Thyroid gland (tissue), 4 donors: Measurements from ENCODE around the gene SAMD4A. TPM values are rescaled to one million over a fixed set of nuclear protein-coding genes. Genes with fewer than 3 reads are reported as not detected.

Experiments used
- DNase-seq, 2 donors: peaks; one replicate each; pipeline ENCODE4 v3.0.0-alpha.2; 2019
- H3K27ac ChIP-seq, 3 donors: fragments of 200-600 bp; sonication (generic); 1 replicate in 2 of 3; 2 replicates in 1 of 3; pipeline ENCODE4 v1.5.1; 2016 to 2019; ENCODE audit warnings: mild to moderate bottlenecking in 1 of 3, moderate library complexity in 1 of 3
- H3K27me3 ChIP-seq: fragments of 200-600 bp; sonication (generic); one replicate; pipeline ENCODE4 v1.5.1; 2019
- H3K36me3 ChIP-seq, 2 donors: fragments of 200-600 bp; sonication (generic); one replicate each; pipeline ENCODE4 v1.5.1; 2016 to 2019
- H3K4me1 ChIP-seq, 2 donors: fragments of 200-600 bp; sonication (generic); one replicate each; pipeline ENCODE4 v1.5.1; 2017 to 2019
- H3K4me3 ChIP-seq, 3 donors: fragments of 200-600 bp; sonication (generic); replicated peaks in 1 of 3; 1 replicate in 2 of 3; 2 replicates in 1 of 3; pipeline ENCODE4 v1.5.1; 2016; ENCODE audit warnings: mild to moderate bottlenecking in 1 of 3
- H3K9me3 ChIP-seq: fragments of 200-600 bp; sonication (generic); one replicate; pipeline ENCODE4 v1.5.1; 2017
- POLR2A ChIP-seq, 2 donors: fragments of 450-650 bp; IDR thresholded peaks; one replicate each; pipeline ENCODE4 v1.6.1; 2017; ENCODE audit warnings: antibody characterized with exemption in 2 of 2, mild to moderate bottlenecking in 2 of 2, moderate library complexity in 1 of 2
- whole genome bisulfite sequencing, 2 donors: methylation state at CpG; one replicate each; pipeline ENCODE4 v1.1.5; 2017; 5-methylcytosine and 5-hydroxymethylcytosine counted together
- intact Hi-C: fragments of 100-400 bp; cut with DNase I; formaldehyde crosslinking; loops from one replicate; pipeline ENCODE4 v1.15.1; 2023
- total RNA-seq, 4 donors: library from RNA; depleted of rRNA; stranded (reverse); fragments of >200 nt; gene quantifications; one replicate each; pipeline ENCODE4 v1.2.3, GENCODE V29; 2016
- TF ChIP-seq, protein P1 (sequence below), 6 experiments: fragments of 200-600 bp in 3 of 6; fragments of 450-650 bp in 3 of 6; sonication (generic) in 3 of 6; IDR thresholded peaks; one replicate each; pipeline ENCODE4 v1.5.1; 2016 to 2019; ENCODE audit warnings: antibody characterized with exemption in 6 of 6, mild to moderate bottlenecking in 2 of 6, inconsistent platforms in 1 of 6, moderate library complexity in 1 of 6

SAMD4A gene
- total RNA-seq, 4 donors from 2014 or later = 12.6 to 32.7 (median 17.6) TPM

DNA sequence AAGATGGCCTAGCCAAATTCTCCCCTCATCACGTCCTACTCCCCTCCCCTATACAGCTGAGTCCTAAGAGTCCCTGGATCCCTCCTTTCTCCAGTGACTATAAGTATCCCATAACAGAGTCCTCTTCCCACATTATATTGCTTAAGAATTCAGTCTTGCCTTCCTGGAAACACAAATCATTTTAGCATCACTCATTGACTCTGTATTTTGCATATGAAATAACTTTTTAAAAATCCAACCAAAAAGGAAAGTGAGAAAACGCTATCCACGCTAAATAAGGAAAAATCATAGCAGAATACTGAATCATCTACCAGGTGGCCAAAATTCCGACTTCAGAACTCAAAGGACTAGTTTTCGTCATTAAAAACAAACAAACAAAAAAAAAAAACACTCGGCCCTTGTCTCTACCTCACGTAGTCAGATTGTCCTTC, 205.5 kb downstream of the SAMD4A start:
- Histone ChIP-seq H3K36me3 (no peaks in the 10 kb centered on the region), H3K4me1 (peaks cover 0 to 24% of the 10 kb centered on the region in 2 donors)

DNA sequence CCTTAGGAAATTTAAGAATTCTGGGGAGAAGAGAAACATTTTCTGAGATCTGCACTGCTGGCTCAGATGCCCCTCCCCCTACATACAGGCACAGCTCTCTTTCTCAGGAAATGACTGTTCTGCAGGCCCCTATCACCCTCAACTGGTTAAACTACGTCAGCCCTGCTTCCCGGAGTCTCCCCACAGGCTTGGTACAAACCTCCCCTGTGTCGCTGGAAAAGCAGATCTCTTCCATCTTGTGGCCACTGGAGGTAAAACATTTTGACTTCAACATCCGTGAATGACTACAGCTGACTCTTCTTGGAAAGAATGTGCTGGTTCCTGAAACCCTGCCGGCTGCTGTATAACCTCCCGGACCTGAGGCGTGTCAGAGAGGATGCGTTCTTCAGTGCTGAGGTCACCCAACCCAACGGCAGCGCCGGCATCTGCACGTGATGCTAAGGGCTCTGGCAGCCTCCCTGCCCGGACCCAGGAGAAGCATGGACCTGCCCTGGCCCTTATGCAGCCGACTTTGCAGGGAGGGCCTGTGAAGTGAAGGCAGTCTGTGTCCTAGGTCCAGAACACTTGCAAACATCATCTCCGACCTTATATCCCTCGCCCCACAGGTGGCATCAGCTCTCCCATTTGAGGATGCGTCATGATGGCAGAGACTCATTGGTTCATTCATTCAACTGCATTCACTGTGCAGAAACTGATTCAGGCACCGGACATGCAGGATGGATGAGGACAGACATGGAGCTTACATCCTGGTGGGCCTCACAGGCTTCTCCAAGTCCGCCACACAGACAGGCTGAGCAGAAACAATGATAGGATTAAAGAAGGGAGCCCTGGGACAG, 206.5 kb downstream of the SAMD4A start:
- peak overlapping the region; percentile 62 to 79 (median 74) for H3K27ac ChIP-seq
- no peak overlapping the region for H3K4me3 ChIP-seq
- TF ChIP-seq, protein P1, sequence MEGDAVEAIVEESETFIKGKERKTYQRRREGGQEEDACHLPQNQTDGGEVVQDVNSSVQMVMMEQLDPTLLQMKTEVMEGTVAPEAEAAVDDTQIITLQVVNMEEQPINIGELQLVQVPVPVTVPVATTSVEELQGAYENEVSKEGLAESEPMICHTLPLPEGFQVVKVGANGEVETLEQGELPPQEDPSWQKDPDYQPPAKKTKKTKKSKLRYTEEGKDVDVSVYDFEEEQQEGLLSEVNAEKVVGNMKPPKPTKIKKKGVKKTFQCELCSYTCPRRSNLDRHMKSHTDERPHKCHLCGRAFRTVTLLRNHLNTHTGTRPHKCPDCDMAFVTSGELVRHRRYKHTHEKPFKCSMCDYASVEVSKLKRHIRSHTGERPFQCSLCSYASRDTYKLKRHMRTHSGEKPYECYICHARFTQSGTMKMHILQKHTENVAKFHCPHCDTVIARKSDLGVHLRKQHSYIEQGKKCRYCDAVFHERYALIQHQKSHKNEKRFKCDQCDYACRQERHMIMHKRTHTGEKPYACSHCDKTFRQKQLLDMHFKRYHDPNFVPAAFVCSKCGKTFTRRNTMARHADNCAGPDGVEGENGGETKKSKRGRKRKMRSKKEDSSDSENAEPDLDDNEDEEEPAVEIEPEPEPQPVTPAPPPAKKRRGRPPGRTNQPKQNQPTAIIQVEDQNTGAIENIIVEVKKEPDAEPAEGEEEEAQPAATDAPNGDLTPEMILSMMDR (IDR thresholded peaks at IDR 0.05) = peak in 5 of 6 experiments; percentile 57 to 89 (median 71)
- TF ChIP-seq POLR2A (IDR thresholded peaks at IDR 0.05) = peak in 1 of 2 donors; percentile 17
- peak; percentile 84 to 85 for DNase-seq
- intact Hi-C loops = loop anchor here (5.0 to 10.0 kb wide), 3 partner anchors 79 to 279 kb away; partner anchors contain the start of gene SAMD4A
- H3K36me3 ChIP-seq = no peaks in the 10 kb centered on the region
- WGBS, 2 donors = 21 to 26% methylated on average over 17 to 19 of the region's 19 CpGs
- H3K4me1 ChIP-seq = peaks cover 0 to 31% of the 10 kb centered on the region in 2 donors
- no peaks in the 10 kb centered on the region for H3K9me3 ChIP-seq
- H3K27me3 ChIP-seq = no peaks in the 10 kb centered on the region

More for the DNA sequence above, 205.5 kb downstream of the SAMD4A start:
- H3K27me3 ChIP-seq = no peaks in the 10 kb centered on the region
- intact Hi-C loops = loop anchor here (5.0 to 10.0 kb wide), 3 partner anchors 78 to 278 kb away; partner anchors contain the start of gene SAMD4A
- DNase-seq = no peak
- H3K27ac ChIP-seq = peak overlapping the region; percentile 62 to 79 (median 74)
- no peak overlapping the region for H3K4me3 ChIP-seq
- 90% methylated on average over 7 of the region's 7 CpGs for WGBS, 2 donors
- TF ChIP-seq POLR2A (IDR thresholded peaks at IDR 0.05) = no peak
- TF ChIP-seq, protein P1 (IDR thresholded peaks at IDR 0.05) = no peak
- H3K9me3 ChIP-seq = no peaks in the 10 kb centered on the region

DNA sequence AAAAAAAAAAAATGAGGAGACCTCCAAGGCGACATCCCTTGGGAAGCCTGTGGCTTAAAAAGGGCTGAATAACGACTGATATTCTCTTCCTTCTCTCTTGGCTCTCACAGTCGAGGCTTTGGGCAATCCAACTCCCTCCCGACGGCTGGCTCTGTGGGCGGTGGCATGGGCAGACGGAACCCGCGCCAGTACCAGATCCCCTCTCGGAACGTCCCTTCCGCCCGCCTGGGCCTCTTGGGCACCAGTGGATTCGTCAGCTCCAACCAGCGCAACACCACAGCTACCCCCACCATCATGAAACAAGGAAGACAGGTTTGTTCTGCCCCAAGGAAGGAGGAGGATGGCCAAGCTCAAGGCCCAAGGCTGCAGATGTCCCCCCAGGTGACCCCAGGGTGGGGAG, 207.9 kb downstream of the SAMD4A start:
- Histone ChIP-seq H3K4me1 (peaks cover 5 to 39% of the 10 kb centered on the region in 2 donors), H3K9me3 (no peaks in the 10 kb centered on the region), H3K36me3 (no peaks in the 10 kb centered on the region), H3K27me3 (no peaks in the 10 kb centered on the region), H3K4me3 (no peak overlapping the region), H3K27ac (no peak overlapping the region)
- intact Hi-C loops = loop anchor here (5.0 to 10.0 kb wide), 4 partner anchors 80 to 280 kb away; partner anchors contain the start of gene SAMD4A
- 94 to 95% methylated on average over 15 of the region's 15 CpGs for WGBS, 2 donors
- TF ChIP-seq, protein P1 (IDR thresholded peaks at IDR 0.05) = no peak
- no peak for TF ChIP-seq POLR2A (IDR thresholded peaks at IDR 0.05)
- no peak for DNase-seq

DNA sequence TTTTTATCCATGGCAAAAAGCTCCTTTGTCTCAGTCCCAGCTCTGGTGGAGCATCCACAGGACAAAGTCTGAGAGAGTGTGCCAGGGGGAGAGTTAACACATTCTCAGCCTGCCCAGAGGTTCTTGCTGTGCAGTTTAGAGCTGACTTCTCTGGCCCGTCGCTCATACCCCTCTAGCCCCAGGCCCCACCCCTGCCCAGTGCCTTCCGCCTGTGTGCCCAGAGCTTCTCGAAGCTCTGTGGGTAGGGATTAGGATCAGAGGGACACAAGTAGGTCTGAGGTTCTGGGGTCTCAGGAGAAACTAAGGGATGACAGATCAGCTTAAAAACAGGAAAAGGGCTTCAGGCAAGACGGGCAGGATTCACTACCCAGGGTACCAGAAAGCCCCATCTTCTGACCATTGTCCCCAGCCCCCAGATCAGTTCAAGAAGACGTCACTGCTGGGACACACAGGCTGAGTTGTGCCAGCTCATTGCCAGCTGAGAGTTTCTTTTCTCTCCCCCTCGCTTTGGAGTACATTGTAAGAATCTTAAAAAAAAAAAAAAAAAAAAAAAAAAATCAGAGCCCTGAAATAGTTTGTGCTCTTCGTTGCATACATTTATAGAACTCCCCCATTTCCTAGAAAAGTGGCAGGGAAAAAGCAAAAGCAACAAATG, 208.7 kb downstream of the SAMD4A start:
- H3K4me3 ChIP-seq = no peak overlapping the region
- TF ChIP-seq, protein P1 (IDR thresholded peaks at IDR 0.05) = no peak
- TF ChIP-seq POLR2A (IDR thresholded peaks at IDR 0.05) = no peak
- no peaks in the 10 kb centered on the region for H3K36me3 ChIP-seq

More for the DNA sequence above, 208.7 kb downstream of the SAMD4A start:
- 88 to 91% methylated on average over 8 of the region's 8 CpGs for WGBS, 2 donors
- H3K27me3 ChIP-seq = no peaks in the 10 kb centered on the region
- H3K4me1 ChIP-seq = peaks cover 5 to 39% of the 10 kb centered on the region in 2 donors
- no peak for DNase-seq
- intact Hi-C loops = loop anchor here (5.0 to 10.0 kb wide), 3 partner anchors 81 to 281 kb away; no protein-coding TSS in a partner anchor
- H3K9me3 ChIP-seq = no peaks in the 10 kb centered on the region
- H3K27ac ChIP-seq = no peak overlapping the region
